Measurements from ENCODE around the gene PARD3B.

Gene PARD3B

GRCh38 chr2:204886713-204887112, 341.4 kb downstream of the PARD3B start:
- no peak for DNase-seq (ENCODE audit: extremely low read depth, insufficient read length)

GRCh38 chr2:204888222-204888621, 342.9 kb downstream of the PARD3B start:
- no peak overlapping the region for H3K4me3 ChIP-seq (replicated peaks; ENCODE audit: low read depth, low read length)
- no peak for DNase-seq (ENCODE audit: extremely low read depth, insufficient read length)

More at GRCh38 chr2:204886713-204887112, 341.4 kb downstream of the PARD3B start:
- H3K4me3 ChIP-seq (replicated peaks; ENCODE audit: low read depth, low read length): no peak overlapping the region
- no peak for TF ChIP-seq CTCF (IDR thresholded peaks at IDR 0.05; ENCODE audit: insufficient read depth, low read length, poor library complexity, severe bottlenecking)
- H3K27me3 ChIP-seq (replicated peaks; ENCODE audit: control insufficient read depth, insufficient read depth, low read length): no peaks in the 10 kb centered on the region
- no peaks in the 10 kb centered on the region for H3K36me3 ChIP-seq (ENCODE audit: control insufficient read depth, insufficient read depth, low read length)

GRCh38 chr2:204890680-204891079, 345.4 kb downstream of the PARD3B start:
- no peak overlapping the region for H3K4me3 ChIP-seq (replicated peaks; ENCODE audit: low read depth, low read length)
- no peak for DNase-seq (ENCODE audit: extremely low read depth, insufficient read length)
- no peak for TF ChIP-seq CTCF (IDR thresholded peaks at IDR 0.05; ENCODE audit: insufficient read depth, low read length, poor library complexity, severe bottlenecking)
- no peaks in the 10 kb centered on the region for H3K27me3 ChIP-seq (replicated peaks; ENCODE audit: control insufficient read depth, insufficient read depth, low read length)
- H3K36me3 ChIP-seq (ENCODE audit: control insufficient read depth, insufficient read depth, low read length): no peaks in the 10 kb centered on the region

More at GRCh38 chr2:204888222-204888621, 342.9 kb downstream of the PARD3B start:
- Histone ChIP-seq H3K36me3 (ENCODE audit: control insufficient read depth, insufficient read depth, low read length) (no peaks in the 10 kb centered on the region), H3K27me3 (replicated peaks; ENCODE audit: control insufficient read depth, insufficient read depth, low read length) (no peaks in the 10 kb centered on the region)
- TF ChIP-seq CTCF (IDR thresholded peaks at IDR 0.05; ENCODE audit: insufficient read depth, low read length, poor library complexity, severe bottlenecking): no peak

GRCh38 chr2:204891739-204892138, 346.5 kb downstream of the PARD3B start:
- Histone ChIP-seq H3K4me3 (replicated peaks; ENCODE audit: low read depth, low read length) (no peak overlapping the region), H3K36me3 (ENCODE audit: control insufficient read depth, insufficient read depth, low read length) (no peaks in the 10 kb centered on the region), H3K27me3 (replicated peaks; ENCODE audit: control insufficient read depth, insufficient read depth, low read length) (no peaks in the 10 kb centered on the region)
- DNase-seq (ENCODE audit: extremely low read depth, insufficient read length): no peak
- no peak for TF ChIP-seq CTCF (IDR thresholded peaks at IDR 0.05; ENCODE audit: insufficient read depth, low read length, poor library complexity, severe bottlenecking)

GRCh38 chr2:204892506-204893255, 347.4 kb downstream of the PARD3B start:
- no peaks in the 10 kb centered on the region for H3K27me3 ChIP-seq (replicated peaks; ENCODE audit: control insufficient read depth, insufficient read depth, low read length)
- DNase-seq (ENCODE audit: extremely low read depth, insufficient read length): no peak
- H3K36me3 ChIP-seq (ENCODE audit: control insufficient read depth, insufficient read depth, low read length): no peaks in the 10 kb centered on the region
- no peak for TF ChIP-seq CTCF (IDR thresholded peaks at IDR 0.05; ENCODE audit: insufficient read depth, low read length, poor library complexity, severe bottlenecking)
- H3K4me3 ChIP-seq (replicated peaks; ENCODE audit: low read depth, low read length): no peak overlapping the region
